Retinal pigment epithelial cell (primary cell): ENCODE data around the gene MFAP2.
A peak's percentile ranks its signal among the peaks of the same experiment; 100 is the strongest.

ENCODE experiments used
- DNase-seq: peaks from one replicate; pipeline ENCODE4 v3.0.0-alpha.2; 2010; ENCODE audit warnings: low read depth
- H3K4me3 ChIP-seq: 2 replicates; pipeline ENCODE4 v1.5.1; 2011; ENCODE audit warnings: mild to moderate bottlenecking, low read length, control low read depth, moderate library complexity
- TF ChIP-seq, protein P1 (sequence below): conservative IDR thresholded peaks from 2 replicates; pipeline ENCODE4 v1.5.1; 2011; ENCODE audit warnings: low read depth, low read length, control low read depth, inconsistent platforms

Gene MFAP2, protein sequence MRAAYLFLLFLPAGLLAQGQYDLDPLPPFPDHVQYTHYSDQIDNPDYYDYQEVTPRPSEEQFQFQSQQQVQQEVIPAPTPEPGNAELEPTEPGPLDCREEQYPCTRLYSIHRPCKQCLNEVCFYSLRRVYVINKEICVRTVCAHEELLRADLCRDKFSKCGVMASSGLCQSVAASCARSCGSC

DNA sequence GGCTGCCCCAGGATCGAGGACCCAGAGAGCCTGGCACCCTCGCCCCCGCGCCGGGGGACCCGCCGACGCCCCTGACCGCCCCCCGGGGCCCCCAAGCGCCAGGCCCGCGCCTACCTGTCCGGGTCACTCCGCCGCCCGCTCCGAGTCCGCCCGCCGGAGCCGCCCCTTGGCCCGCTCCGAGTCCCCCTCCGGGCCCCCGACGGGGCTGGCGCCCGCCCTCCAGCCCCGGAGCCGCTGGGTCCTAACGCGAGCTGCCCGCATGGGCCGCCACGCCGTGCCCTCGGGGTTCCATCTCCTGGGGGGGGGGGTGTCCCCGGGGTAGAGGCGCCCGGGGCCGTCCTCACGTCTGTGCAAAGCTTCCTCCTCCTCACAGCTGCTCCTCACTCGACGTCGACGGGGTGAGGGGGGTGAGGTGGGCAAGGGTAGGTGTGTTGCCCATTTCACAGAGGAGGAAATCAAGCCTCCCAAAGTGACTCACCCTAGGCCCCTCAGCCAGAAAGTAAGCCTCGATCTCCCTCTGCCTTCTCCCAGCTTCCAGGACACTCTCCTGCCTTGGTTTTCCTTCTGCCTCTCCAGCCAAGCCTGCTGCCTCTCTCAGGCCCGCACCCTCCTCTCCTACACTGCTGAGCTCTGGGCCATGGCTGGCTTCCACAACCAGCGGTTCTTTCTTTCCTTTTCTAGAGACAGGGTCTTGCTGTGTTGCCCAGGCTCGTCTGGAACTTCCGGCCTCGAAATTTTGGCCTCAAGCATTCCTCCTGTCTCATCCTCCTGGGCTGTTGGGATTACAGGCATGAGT lies at the start of gene MFAP2:
TSS of gene MFAP2 (minus strand) at position 148 of the 796 bp plus-strand sequence. CDS start 2,347 bp downstream, outside the sequence.
- no peak for DNase-seq
- H3K4me3 ChIP-seq = peak within 1 kb of the TSS; percentile 71
- TF ChIP-seq, protein P1, sequence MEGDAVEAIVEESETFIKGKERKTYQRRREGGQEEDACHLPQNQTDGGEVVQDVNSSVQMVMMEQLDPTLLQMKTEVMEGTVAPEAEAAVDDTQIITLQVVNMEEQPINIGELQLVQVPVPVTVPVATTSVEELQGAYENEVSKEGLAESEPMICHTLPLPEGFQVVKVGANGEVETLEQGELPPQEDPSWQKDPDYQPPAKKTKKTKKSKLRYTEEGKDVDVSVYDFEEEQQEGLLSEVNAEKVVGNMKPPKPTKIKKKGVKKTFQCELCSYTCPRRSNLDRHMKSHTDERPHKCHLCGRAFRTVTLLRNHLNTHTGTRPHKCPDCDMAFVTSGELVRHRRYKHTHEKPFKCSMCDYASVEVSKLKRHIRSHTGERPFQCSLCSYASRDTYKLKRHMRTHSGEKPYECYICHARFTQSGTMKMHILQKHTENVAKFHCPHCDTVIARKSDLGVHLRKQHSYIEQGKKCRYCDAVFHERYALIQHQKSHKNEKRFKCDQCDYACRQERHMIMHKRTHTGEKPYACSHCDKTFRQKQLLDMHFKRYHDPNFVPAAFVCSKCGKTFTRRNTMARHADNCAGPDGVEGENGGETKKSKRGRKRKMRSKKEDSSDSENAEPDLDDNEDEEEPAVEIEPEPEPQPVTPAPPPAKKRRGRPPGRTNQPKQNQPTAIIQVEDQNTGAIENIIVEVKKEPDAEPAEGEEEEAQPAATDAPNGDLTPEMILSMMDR = no peak

DNA sequence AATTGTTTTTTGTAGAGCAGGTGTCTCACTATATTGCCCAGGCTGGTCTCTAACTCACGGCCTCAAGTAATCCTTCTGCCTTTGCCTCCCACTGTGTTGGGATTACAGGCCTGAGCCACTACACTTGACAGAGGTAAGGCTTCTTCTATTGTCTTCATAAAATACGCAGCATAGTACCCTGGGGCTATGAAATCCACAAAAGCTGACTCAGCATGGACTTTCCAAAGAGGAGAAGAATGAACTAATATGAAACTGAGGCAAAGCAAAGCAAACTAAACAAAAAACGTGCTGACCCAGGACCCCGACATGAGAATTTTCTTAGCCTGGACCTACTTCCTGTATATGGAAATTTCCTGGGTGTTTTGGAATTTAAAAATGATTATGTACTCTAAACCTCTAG lies 49.8 kb upstream of the MFAP2 start:
- TF ChIP-seq, protein P1 = no peak
- no peak for DNase-seq
- H3K4me3 ChIP-seq = no peak overlapping the region

DNA sequence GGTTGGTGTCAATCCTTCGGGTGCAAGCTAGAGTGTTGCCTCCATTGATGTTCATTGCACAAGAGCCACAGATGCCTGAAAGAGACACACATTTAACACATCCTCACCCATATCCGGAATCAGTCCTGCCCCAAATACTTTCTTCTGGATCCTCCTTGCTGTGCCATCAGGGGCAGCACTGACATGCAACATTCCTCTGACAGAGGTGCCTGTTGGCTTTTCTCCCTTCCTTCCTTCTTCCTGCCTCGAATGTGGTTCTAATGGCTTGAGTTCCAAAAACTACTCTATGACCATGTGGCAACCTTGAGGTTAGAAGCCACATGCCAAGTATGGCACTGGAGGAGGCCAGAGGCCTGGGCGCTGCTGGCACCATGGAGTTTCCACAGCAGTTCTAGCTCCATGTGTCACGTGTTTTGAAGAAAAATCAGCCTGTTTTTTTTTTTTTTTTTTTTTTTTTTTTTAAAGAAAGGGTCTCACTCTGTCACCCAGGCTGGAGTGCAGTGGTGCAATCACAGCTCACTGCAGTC lies 48.3 kb upstream of the MFAP2 start:
- TF ChIP-seq, protein P1 = no peak
- DNase-seq = no peak
- H3K4me3 ChIP-seq = no peak overlapping the region

DNA sequence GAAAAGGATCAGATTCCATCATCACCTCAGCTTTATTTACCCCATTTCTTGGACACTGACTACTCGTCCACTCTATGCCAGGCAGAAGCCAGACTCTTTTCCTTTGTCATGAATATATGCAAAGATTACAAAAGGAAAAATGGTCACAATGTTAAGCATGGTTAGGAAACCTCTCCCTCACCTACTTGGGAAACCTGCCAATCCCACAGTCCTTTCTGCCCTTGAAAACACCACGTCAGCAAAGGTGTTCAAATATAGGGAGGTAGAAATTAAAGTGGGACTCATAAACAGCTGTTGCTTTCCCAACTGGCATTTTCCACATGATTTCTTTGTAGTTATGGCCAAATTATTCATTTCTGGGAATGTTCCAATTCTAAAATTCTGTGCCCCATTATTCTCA lies 47.5 kb upstream of the MFAP2 start:
- DNase-seq = no peak
- TF ChIP-seq, protein P1 = no peak
- H3K4me3 ChIP-seq = no peak overlapping the region

DNA sequence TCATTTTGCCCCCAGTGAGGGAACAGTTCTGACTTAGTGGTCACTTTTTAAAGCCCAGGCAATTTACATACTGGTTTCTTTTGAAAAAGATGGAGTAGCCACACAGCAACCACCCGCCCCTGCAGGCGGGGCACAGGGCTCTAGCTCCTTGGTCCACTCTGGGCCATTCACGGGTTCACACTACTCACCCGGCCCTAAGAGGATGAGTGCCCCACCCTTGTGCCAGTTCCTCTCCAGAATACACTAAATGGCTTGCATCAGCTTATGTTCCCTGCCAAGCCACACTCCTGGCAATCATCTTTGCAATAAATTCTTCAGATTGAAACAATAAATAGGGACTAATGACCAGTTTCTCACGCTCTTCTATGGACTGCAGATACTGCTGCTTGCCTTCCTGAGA lies 47.0 kb upstream of the MFAP2 start:
- TF ChIP-seq, protein P1 = no peak
- no peak for DNase-seq
- no peak overlapping the region for H3K4me3 ChIP-seq

DNA sequence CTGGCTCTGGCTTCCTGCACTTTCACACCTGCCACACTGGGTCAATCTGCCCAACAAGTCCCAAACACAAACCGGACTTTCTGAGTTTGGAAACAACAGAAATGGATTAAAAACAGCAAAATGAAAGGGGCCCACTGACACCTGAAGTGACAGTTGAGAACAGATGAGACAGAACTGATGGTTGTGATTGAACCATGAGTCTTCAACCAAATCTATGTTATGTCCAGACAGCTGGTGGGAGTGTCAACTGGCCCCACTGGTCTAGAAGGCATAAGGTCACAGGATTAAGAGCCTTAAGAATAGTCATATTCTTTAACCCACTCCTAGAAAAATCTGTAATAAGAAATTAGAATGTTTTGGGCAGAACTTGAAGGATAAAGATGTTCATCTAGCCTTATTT lies 44.3 kb upstream of the MFAP2 start:
- H3K4me3 ChIP-seq = no peak overlapping the region
- no peak for DNase-seq
- TF ChIP-seq, protein P1 = no peak
